Activated CD8-positive, alpha-beta T cell treated with anti-CD3 and anti-CD28 coated beads for 36 hours (primary cell): ENCODE results near the gene JPH4. TPM values are rescaled to one million over a fixed set of nuclear protein-coding genes. Genes with fewer than 3 reads are reported as not detected.

Experiments used
- ATAC-seq: fragments of 200-7000 bp; cut with Tn5 transposase; one replicate; pipeline ENCODE4 v1.10.0; 2021; ENCODE audit warnings: mild to moderate bottlenecking, moderate library complexity
- CTCF ChIA-PET: fragments of 350-600 bp; sonication (Branson Sonifier 250); formaldehyde crosslinking; loops from one replicate; lab custom pipeline; 2021; ENCODE audit warnings: antibody characterized with exemption; lab: Charles Lee
- POLR2A ChIA-PET: fragments of 350-600 bp; sonication (Branson Sonifier 250); formaldehyde crosslinking; loops from one replicate; lab custom pipeline; 2021; ENCODE audit warnings: antibody characterized with exemption; lab: Charles Lee
- DNase-seq: peaks from one replicate; pipeline ENCODE4 v3.0.0-alpha.2; 2020
- H3K27ac Mint-ChIP-seq: one replicate; pipeline ENCODE4 v1.8.0; 2021; ENCODE audit warnings: mild to moderate bottlenecking, mixed read lengths
- H3K27me3 Mint-ChIP-seq: one replicate; pipeline ENCODE4 v1.8.0; 2021; ENCODE audit warnings: mixed read lengths
- H3K36me3 Mint-ChIP-seq: one replicate; pipeline ENCODE4 v1.8.0; 2021; ENCODE audit warnings: low read depth, mixed read lengths
- H3K4me1 Mint-ChIP-seq: one replicate; pipeline ENCODE4 v1.8.0; 2021; ENCODE audit warnings: low read depth, mixed read lengths
- H3K4me3 Mint-ChIP-seq: one replicate; pipeline ENCODE4 v1.8.0; 2021; ENCODE audit warnings: mild to moderate bottlenecking, moderate library complexity, mixed read lengths
- H3K9me3 Mint-ChIP-seq: one replicate; pipeline ENCODE4 v1.8.0; 2021; ENCODE audit warnings: mixed read lengths
- intact Hi-C: fragments of 100-400 bp; cut with micrococcal nuclease; formaldehyde crosslinking; loops from one replicate; pipeline ENCODE4 v1.10.0; 2022
- total RNA-seq, 2 experiments: library from RNA; stranded (reverse); gene quantifications; one replicate each; pipeline ENCODE4 v1.2.3, GENCODE V29; 2021
- TF ChIP-seq, protein P1 (sequence below): fragments of 200-600 bp; IDR thresholded peaks from one replicate; pipeline ENCODE4 v1.8.0; 2022; ENCODE audit warnings: antibody characterized with exemption, mild to moderate bottlenecking

JPH4 gene
- total RNA-seq, 2 experiments from 2014 or later, result 0.25 to 0.51 TPM

DNA sequence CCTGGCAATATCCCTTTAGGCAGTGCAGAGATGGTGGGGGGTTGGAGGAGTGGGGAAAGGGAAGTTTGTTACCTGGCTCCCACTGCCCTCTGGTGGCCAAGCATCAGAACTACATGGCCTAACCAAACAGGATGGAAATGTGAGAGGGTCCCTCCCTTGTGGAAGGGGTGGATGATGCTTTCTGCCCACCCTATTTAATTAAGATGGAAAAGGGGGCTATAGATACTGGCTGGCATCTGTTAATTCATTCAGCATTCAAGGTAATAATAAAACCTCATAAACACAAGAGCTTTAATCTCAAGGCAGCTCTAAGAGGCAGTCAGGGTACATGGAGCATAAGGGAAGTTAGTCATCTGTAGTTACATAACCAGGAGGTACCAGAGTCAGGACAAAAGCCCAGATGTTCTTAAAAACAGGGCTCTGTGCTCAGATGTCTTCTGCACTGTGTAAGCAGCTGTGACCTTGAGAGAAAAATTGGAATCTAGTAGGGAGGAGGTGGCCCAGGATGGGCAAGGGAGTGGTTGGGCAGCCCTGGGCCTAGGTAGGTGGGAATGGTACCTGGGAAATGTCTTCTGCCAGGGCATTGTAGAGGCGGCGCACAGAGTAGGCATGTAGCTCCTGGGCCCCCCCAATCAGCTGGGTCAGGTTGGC is 15.6 kb downstream of the JPH4 start:
- peak overlapping the region; percentile 47 for H3K27ac Mint-ChIP-seq
- peak; percentile 33 for ATAC-seq
- TF ChIP-seq, protein P1, sequence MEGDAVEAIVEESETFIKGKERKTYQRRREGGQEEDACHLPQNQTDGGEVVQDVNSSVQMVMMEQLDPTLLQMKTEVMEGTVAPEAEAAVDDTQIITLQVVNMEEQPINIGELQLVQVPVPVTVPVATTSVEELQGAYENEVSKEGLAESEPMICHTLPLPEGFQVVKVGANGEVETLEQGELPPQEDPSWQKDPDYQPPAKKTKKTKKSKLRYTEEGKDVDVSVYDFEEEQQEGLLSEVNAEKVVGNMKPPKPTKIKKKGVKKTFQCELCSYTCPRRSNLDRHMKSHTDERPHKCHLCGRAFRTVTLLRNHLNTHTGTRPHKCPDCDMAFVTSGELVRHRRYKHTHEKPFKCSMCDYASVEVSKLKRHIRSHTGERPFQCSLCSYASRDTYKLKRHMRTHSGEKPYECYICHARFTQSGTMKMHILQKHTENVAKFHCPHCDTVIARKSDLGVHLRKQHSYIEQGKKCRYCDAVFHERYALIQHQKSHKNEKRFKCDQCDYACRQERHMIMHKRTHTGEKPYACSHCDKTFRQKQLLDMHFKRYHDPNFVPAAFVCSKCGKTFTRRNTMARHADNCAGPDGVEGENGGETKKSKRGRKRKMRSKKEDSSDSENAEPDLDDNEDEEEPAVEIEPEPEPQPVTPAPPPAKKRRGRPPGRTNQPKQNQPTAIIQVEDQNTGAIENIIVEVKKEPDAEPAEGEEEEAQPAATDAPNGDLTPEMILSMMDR, result peak; percentile 96
- peaks cover 32% of the 10 kb centered on the region for H3K4me1 Mint-ChIP-seq
- intact Hi-C loops, result loop anchor here (5.0 kb wide), 1 partner anchor 241 kb away; the partner anchor contains the start of gene PABPN1
- no peaks in the 10 kb centered on the region for H3K27me3 Mint-ChIP-seq
- H3K9me3 Mint-ChIP-seq, result no peaks in the 10 kb centered on the region
- H3K4me3 Mint-ChIP-seq, result no peak overlapping the region
- H3K36me3 Mint-ChIP-seq, result peaks cover 42% of the 10 kb centered on the region
- DNase-seq, result peak; percentile 68
- ChIA-PET POLR2A (interaction anchor here (0.9 to 1.0 kb wide), 2 partner anchors 86 to 87 kb away, joined by 3 read pairs; no protein-coding TSS in a partner anchor), CTCF (interaction anchor here (0.7 to 13.7 kb wide), 8 partner anchors 11 to 96 kb away, joined by 3 to 291 read pairs (median 5); partner anchors contain the start of gene ZFHX2)

DNA sequence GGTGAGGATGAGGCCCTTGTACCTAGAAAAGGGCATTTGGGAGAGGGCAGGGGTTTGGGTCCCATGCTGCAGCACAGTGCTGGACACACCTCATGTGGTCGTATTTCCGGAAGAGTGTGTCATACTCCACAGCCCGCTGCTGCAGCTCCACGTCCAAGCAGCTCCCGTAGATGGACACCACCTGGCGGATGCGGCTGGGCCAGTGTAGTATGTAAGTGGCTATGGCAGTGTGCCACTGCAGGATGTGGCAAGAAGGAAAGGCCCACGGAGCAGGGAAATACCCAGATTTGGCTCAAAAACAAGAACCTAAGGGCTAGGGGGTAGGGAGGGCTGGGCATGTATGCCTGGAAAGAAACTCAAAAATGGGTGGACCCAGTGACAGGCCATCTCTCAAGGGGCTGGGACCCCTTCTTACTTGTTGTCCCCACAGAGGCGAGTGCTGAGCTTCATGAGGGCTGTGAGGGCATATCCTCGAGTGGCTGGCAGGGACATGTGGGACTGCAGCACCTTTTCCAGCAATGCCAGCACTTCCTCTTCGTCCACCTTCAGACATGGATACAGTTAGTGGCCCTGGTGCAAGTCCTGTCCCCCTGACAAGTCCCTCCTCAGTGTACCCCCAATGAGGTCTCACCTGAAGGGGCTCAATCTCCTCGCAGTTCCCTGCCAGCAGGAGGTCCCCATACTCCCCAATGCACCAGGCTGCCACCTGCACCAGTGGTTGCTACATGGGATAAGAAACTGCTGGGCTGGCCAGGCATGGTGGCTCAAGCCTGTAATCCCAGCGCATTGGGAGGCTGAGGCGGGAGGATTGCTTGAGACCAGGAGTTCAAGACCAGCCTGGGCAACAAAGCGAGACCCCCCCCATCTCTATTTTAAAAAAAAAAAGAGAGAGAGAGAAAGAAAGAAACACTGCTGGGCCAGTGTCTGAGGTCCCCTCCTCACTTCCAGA is 16.4 kb downstream of the JPH4 start:
- TF ChIP-seq, protein P1, result no peak
- no peak for ATAC-seq
- Mint-ChIP-seq H3K9me3 (no peaks in the 10 kb centered on the region), H3K36me3 (peaks cover 45% of the 10 kb centered on the region), H3K27me3 (no peaks in the 10 kb centered on the region), H3K4me3 (no peak overlapping the region), H3K27ac (no peak overlapping the region), H3K4me1 (peaks cover 35% of the 10 kb centered on the region)
- POLR2A ChIA-PET, result interaction anchor here (1.0 kb wide), 2 partner anchors 85 to 87 kb away, joined by 3 read pairs; no protein-coding TSS in a partner anchor
- CTCF ChIA-PET, result interaction anchor here (0.7 to 13.7 kb wide), 11 partner anchors 10 to 235 kb away, joined by 3 to 291 read pairs (median 5); partner anchors contain the start of gene ZFHX2
- intact Hi-C loops, result loop anchor here (5.0 kb wide), 1 partner anchor 240 kb away; the partner anchor contains the start of gene PABPN1
- DNase-seq, result no peak

DNA sequence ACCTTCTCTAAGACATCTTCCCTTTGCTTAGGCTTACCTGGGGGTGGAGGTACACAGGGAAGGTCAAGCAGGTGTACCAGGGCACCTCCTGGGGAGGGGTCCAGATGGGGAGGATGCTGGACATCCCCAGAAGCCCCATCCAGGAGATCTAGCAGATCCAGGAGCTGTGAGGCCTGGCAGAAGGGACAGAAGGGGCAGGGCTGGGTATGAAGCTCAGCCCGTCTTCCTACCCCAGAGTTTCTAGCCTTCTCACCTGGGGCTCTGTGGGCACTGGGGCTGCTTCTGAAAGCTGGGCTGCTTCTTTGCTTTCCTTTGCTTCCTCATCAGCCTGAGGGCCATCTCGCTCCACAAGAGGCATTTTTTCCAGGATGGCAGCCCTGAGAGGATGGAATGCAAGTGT is 17.3 kb downstream of the JPH4 start:
- ChIA-PET POLR2A (interaction anchor here (1.0 kb wide), 2 partner anchors 84 to 86 kb away, joined by 3 read pairs; no protein-coding TSS in a partner anchor), CTCF (interaction anchor here (0.7 to 13.7 kb wide), 9 partner anchors 14 to 235 kb away, joined by 3 to 291 read pairs (median 5); no protein-coding TSS in a partner anchor)
- TF ChIP-seq, protein P1, result no peak
- Mint-ChIP-seq H3K9me3 (no peaks in the 10 kb centered on the region), H3K36me3 (peaks cover 46% of the 10 kb centered on the region), H3K27me3 (no peaks in the 10 kb centered on the region), H3K4me3 (no peak overlapping the region), H3K4me1 (peaks cover 36% of the 10 kb centered on the region), H3K27ac (peak overlapping the region; percentile 17)
- DNase-seq (no peak), ATAC-seq (no peak)
- intact Hi-C loops, result loop anchor here (5.0 kb wide), 1 partner anchor 239 kb away; the partner anchor contains the start of gene PABPN1

DNA sequence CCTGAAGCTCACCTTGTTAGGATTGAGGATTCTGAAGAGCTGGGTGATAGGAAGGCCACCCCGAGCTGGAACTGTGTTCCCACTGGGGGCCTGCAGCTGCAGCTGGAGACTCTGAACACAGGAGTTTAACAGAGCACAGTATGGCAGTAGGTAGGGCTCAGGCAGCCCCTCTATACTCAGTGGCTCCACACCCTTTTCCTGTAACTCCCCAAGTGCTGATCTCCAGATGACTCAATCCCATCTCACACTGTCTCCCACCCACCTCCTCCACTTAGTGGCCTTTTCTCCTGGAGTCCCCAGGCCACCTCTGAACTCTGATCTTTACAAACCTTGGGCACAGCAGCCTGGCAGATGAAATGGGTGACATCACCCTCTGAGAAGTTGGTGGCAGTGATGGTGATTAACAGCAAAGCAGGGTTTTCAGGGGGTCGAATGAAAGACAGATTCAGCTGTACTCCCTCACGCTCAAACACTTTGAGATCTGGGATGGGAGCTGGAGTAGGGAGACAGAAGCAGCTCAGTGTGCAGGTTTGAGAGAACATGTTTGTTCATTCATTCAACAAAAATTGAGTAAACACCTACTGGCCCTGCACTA is 18.6 kb downstream of the JPH4 start:
- H3K9me3 Mint-ChIP-seq, result no peaks in the 10 kb centered on the region
- no peaks in the 10 kb centered on the region for H3K27me3 Mint-ChIP-seq
- peak overlapping the region; percentile 75 for H3K27ac Mint-ChIP-seq
- peaks cover 45% of the 10 kb centered on the region for H3K36me3 Mint-ChIP-seq
- ATAC-seq, result no peak
- no peak overlapping the region for H3K4me3 Mint-ChIP-seq
- H3K4me1 Mint-ChIP-seq, result peaks cover 39% of the 10 kb centered on the region
- intact Hi-C loops, result loop anchor here (2.0 to 5.0 kb wide), 2 partner anchors 81 to 238 kb away; partner anchors contain the start of gene PABPN1
- ChIA-PET CTCF (interaction anchor here (0.6 to 13.7 kb wide), 35 partner anchors 8 to 255 kb away, joined by 3 to 291 read pairs (median 4); partner anchors contain the start of genes AP1G2, PABPN1 and ZFHX2), POLR2A (interaction anchor here (0.9 kb wide), 1 partner anchor 11 kb away, joined by 3 read pairs; no protein-coding TSS in a partner anchor)
- no peak for DNase-seq
- TF ChIP-seq, protein P1, result no peak
